CD4-positive, alpha-beta memory T cell (primary cell): Measurements from ENCODE around the gene ATG9B. TPM values are rescaled to one million over a fixed set of nuclear protein-coding genes. Genes with fewer than 3 reads are reported as not detected.
A peak's percentile ranks its signal among the peaks of the same experiment; 100 is the strongest.

Experiments used
- CTCF ChIA-PET: fragments of 350-600 bp; sonication (Branson Sonifier 250); formaldehyde crosslinking; loops from one replicate; lab custom pipeline; 2021; ENCODE audit warnings: inconsistent platforms; ENCODE audit not compliant: partially characterized antibody; lab: Charles Lee
- POLR2A ChIA-PET: fragments of 350-600 bp; sonication (Branson Sonifier 250); formaldehyde crosslinking; loops from one replicate; lab custom pipeline; 2021; ENCODE audit not compliant: partially characterized antibody; lab: Charles Lee
- DNase-seq, 5 donors: peaks; one replicate each; pipeline versions ENCODE4 v3.0.0 to v3.0.0-alpha.2; 2020 to 2022; ENCODE audit warnings: mixed read lengths in 1 of 5
- H3K27ac ChIP-seq: one replicate; pipeline ENCODE4 v1.7.0; 2013; ENCODE audit warnings: low read depth, low read length
- H3K27me3 ChIP-seq: 2 replicates; pipeline ENCODE4 v1.7.0; 2013; ENCODE audit warnings: mild to moderate bottlenecking, low read length, moderate library complexity; ENCODE audit not compliant: insufficient read depth
- H3K36me3 ChIP-seq: 2 replicates; pipeline ENCODE4 v1.7.0; 2013; ENCODE audit warnings: mild to moderate bottlenecking, low read length, moderate library complexity; ENCODE audit not compliant: insufficient read depth
- H3K4me1 ChIP-seq: 2 replicates; pipeline ENCODE4 v1.7.0; 2013; ENCODE audit warnings: mild to moderate bottlenecking, low read length, moderate library complexity; ENCODE audit not compliant: insufficient read depth
- H3K4me3 ChIP-seq, 2 donors: one replicate each; pipeline ENCODE4 v1.7.0; 2013; ENCODE audit warnings: low read length in 2 of 2, mild to moderate bottlenecking in 1 of 2
- H3K9me3 ChIP-seq, 2 donors: one replicate each; pipeline ENCODE4 v1.7.0; 2013; ENCODE audit warnings: low read length in 2 of 2, control low read depth in 1 of 2; ENCODE audit not compliant: control insufficient read depth in 1 of 2
- H3K27ac Mint-ChIP-seq, 7 donors: one replicate each; pipeline ENCODE4 v1.8.0; 2020 to 2021; ENCODE audit warnings: mixed read lengths in 7 of 7, mild to moderate bottlenecking in 6 of 7, inconsistent platforms in 3 of 7, moderate library complexity in 3 of 7
- H3K27me3 Mint-ChIP-seq, 2 donors: one replicate each; pipeline ENCODE4 v1.8.0; 2020 to 2021; ENCODE audit warnings: mixed read lengths in 2 of 2
- H3K36me3 Mint-ChIP-seq, 2 donors: one replicate each; pipeline ENCODE4 v1.8.0; 2020 to 2021; ENCODE audit warnings: mixed read lengths in 2 of 2, inconsistent platforms in 1 of 2, mild to moderate bottlenecking in 1 of 2
- H3K4me1 Mint-ChIP-seq, 4 donors: one replicate each; pipeline ENCODE4 v1.8.0; 2020 to 2021; ENCODE audit warnings: mixed read lengths in 4 of 4, mild to moderate bottlenecking in 1 of 4
- H3K4me3 Mint-ChIP-seq, 8 donors: one replicate each; pipeline ENCODE4 v1.8.0; 2020 to 2021; ENCODE audit warnings: mixed read lengths in 8 of 8, mild to moderate bottlenecking in 7 of 8, moderate library complexity in 6 of 8, inconsistent platforms in 3 of 8
- H3K9me3 Mint-ChIP-seq, 8 donors: one replicate each; pipeline ENCODE4 v1.8.0; 2020 to 2021; ENCODE audit warnings: mixed read lengths in 8 of 8, mild to moderate bottlenecking in 5 of 8, inconsistent platforms in 3 of 8, moderate library complexity in 1 of 8
- intact Hi-C: fragments of 100-400 bp; cut with micrococcal nuclease; formaldehyde crosslinking; loops from one replicate; pipeline ENCODE4 v1.15.1; 2023
- polyA plus RNA-seq, 2 donors: library from polyadenylated mRNA; unstranded; fragments of 300-500 nt; fragmentation: Illumina TruSeq; gene quantifications; one replicate each; pipeline ENCODE4 v1.2.3, GENCODE V29; 2021
- total RNA-seq, 2 experiments: library from RNA; stranded (reverse); gene quantifications; one replicate each; pipeline ENCODE4 v1.2.3, GENCODE V29; 2021

The ATG9B gene
- total and polyA plus RNA-seq, 4 experiments from 2014 or later, result 16.9 to 36.6 (median 29.6) TPM

GRCh38 chr7:151057989-151058780 lies 33.9 kb upstream of the ATG9B start:
- no peaks in the 10 kb centered on the region for H3K9me3 Mint-ChIP-seq
- Histone ChIP-seq H3K27ac (peak overlapping the region; percentile 85), H3K9me3 (no peaks in the 10 kb centered on the region), H3K27me3 (no peaks in the 10 kb centered on the region), H3K4me1 (peaks cover 45% of the 10 kb centered on the region), H3K36me3 (no peaks in the 10 kb centered on the region), H3K4me3 (peak overlapping the region; percentile 45 to 70)
- intact Hi-C loops, result loop anchor here (1.0 to 2.0 kb wide), 5 partner anchors 22 to 1344 kb away; partner anchors contain the start of genes ABCB8, ABCF2 and FASTK
- H3K36me3 Mint-ChIP-seq, result peaks cover 0 to 15% of the 10 kb centered on the region in 2 donors
- peak overlapping the region; percentile 86 to 97 (median 94) for H3K4me3 Mint-ChIP-seq
- H3K4me1 Mint-ChIP-seq, result peaks cover 18 to 54% (median 37%) of the 10 kb centered on the region in 4 donors
- ChIA-PET CTCF (interaction anchor here (1.0 to 1.3 kb wide), 3 partner anchors 27 to 182 kb away, joined by 3 to 4 read pairs (median 3); no protein-coding TSS in a partner anchor), POLR2A (interaction anchor here (0.6 to 5.0 kb wide), 17 partner anchors 19 to 575 kb away, joined by 3 to 68 read pairs (median 3); partner anchors contain the start of genes ABCB8, AGAP3, FASTK and TMUB1)
- peak overlapping the region; percentile 85 to 99 (median 96) for H3K27ac Mint-ChIP-seq
- DNase-seq, result peak; percentile 95 to 99 (median 98)
- peaks cover 0 to 2% of the 10 kb centered on the region in 2 donors for H3K27me3 Mint-ChIP-seq

- DNase-seq, result no peak
Observed at GRCh38 chr7:151057506-151057988, 33.3 kb upstream of the ATG9B start, which contains the start of gene CDK5. TSS of gene CDK5 (minus strand) at chr7:151057897. CDS start at chr7:151057848, 49 bp downstream.

GRCh38 chr7:151056666-151057505 lies 32.6 kb upstream of the ATG9B start:
- POLR2A ChIA-PET, result interaction anchor here (1.0 to 5.0 kb wide), 6 partner anchors 11 to 73 kb away, joined by 3 to 68 read pairs (median 8); partner anchors contain the start of genes ABCB8, AGAP3, FASTK and TMUB1
- H3K27me3 ChIP-seq, result no peaks in the 10 kb centered on the region
- H3K9me3 ChIP-seq, result no peaks in the 10 kb centered on the region
- peaks cover 0 to 13% of the 10 kb centered on the region in 2 donors for H3K36me3 Mint-ChIP-seq
- peak overlapping the region; percentile 86 to 97 (median 94) for H3K4me3 Mint-ChIP-seq
- H3K4me3 ChIP-seq, result peak overlapping the region; percentile 70 to 71
- intact Hi-C loops, result no loop called here
- peaks cover 0 to 4% of the 10 kb centered on the region in 2 donors for H3K27me3 Mint-ChIP-seq
- peak overlapping the region in 3 of 7 donors; percentile 80 to 90 (median 85) for H3K27ac Mint-ChIP-seq
- no peaks in the 10 kb centered on the region for H3K9me3 Mint-ChIP-seq
- DNase-seq, result no peak
- CTCF ChIA-PET, result no interaction called here
- H3K4me1 ChIP-seq, result peaks cover 46% of the 10 kb centered on the region
- H3K4me1 Mint-ChIP-seq, result peaks cover 24 to 62% (median 42%) of the 10 kb centered on the region in 4 donors
- no peaks in the 10 kb centered on the region for H3K36me3 ChIP-seq
- H3K27ac ChIP-seq, result peak overlapping the region; percentile 85

More at GRCh38 chr7:151057506-151057988, 33.3 kb upstream of the ATG9B start, which contains the start of gene CDK5:
- Mint-ChIP-seq H3K27ac (peak within 1 kb of the TSS; percentile 85 to 99 (median 96)), H3K9me3 (no peaks in the 10 kb centered on the region), H3K4me1 (peaks cover 23 to 59% (median 41%) of the 10 kb centered on the region in 4 donors), H3K36me3 (peaks cover 0 to 15% of the 10 kb centered on the region in 2 donors), H3K4me3 (peak within 1 kb of the TSS; percentile 86 to 97 (median 94)), H3K27me3 (peaks cover 0 to 3% of the 10 kb centered on the region in 2 donors)
- peaks cover 46% of the 10 kb centered on the region for H3K4me1 ChIP-seq
- H3K27me3 ChIP-seq, result no peaks in the 10 kb centered on the region
- no peaks in the 10 kb centered on the region for H3K36me3 ChIP-seq
- H3K27ac ChIP-seq, result peak within 1 kb of the TSS; percentile 85
- H3K4me3 ChIP-seq, result peak within 1 kb of the TSS; percentile 70 to 71
- intact Hi-C loops, result no loop called here
- ChIA-PET CTCF (interaction anchor here (1.3 kb wide), 1 partner anchor 26 kb away, joined by 4 read pairs; no protein-coding TSS in a partner anchor), POLR2A (interaction anchor here (1.0 to 5.0 kb wide), 7 partner anchors 11 to 73 kb away, joined by 3 to 68 read pairs (median 5); partner anchors contain the start of genes ABCB8, AGAP3, FASTK and TMUB1)
- no peaks in the 10 kb centered on the region for H3K9me3 ChIP-seq

DNA sequence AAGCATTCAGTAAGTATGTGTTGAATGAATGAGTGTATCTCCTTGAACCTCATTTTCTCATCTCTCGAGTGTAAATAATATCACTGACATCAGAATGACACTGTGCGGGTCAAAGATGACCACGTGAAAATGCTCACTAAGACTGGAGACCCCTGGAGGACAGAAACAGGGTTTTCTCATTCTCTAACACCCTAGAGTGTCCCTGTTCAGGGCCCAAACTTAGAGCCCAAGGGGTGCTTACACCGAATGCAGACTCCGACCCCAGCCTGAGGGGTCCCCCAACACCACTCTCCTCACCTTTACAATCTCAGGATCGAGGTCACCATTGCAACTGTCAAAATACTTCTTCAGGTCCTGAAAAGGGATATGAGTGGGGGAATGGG lies 32.0 kb upstream of the ATG9B start:
- no peak overlapping the region for H3K27ac Mint-ChIP-seq
- POLR2A ChIA-PET, result no interaction called here
- peak overlapping the region in 7 of 8 donors; percentile 10 to 97 (median 51) for H3K4me3 Mint-ChIP-seq
- no peaks in the 10 kb centered on the region for H3K9me3 ChIP-seq
- peaks cover 0 to 4% of the 10 kb centered on the region in 2 donors for H3K27me3 Mint-ChIP-seq
- H3K4me1 Mint-ChIP-seq, result peaks cover 21 to 56% (median 38%) of the 10 kb centered on the region in 4 donors
- no peaks in the 10 kb centered on the region for H3K27me3 ChIP-seq
- no peak overlapping the region for H3K27ac ChIP-seq
- H3K36me3 Mint-ChIP-seq, result peaks cover 0 to 13% of the 10 kb centered on the region in 2 donors
- no peak for DNase-seq
- H3K9me3 Mint-ChIP-seq, result no peaks in the 10 kb centered on the region
- no peaks in the 10 kb centered on the region for H3K36me3 ChIP-seq
- no peak overlapping the region for H3K4me3 ChIP-seq
- peaks cover 42% of the 10 kb centered on the region for H3K4me1 ChIP-seq
- CTCF ChIA-PET, result no interaction called here
- intact Hi-C loops, result no loop called here

DNA sequence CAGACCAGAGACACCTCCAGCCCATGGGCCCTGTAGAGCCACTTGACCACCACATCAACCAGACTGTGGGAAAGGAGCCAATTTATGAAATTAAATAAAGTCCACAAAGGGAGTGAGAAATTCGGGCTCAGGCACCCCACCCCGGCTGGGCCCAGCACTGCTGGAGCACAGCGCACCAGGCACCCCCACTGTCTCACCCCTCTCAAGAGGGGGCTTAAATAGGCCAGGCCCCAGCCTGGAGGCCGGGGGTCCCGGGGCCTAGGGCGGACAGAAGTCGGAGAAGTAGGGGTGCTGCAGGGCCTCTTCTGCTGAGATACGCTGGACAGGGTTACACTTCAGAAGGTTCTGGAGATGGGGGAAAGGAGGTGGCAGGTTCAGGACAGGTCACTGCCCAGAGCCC lies 29.5 kb upstream of the ATG9B start:
- ChIA-PET POLR2A (no interaction called here), CTCF (no interaction called here)
- Mint-ChIP-seq H3K9me3 (no peaks in the 10 kb centered on the region), H3K4me3 (no peak overlapping the region), H3K36me3 (peaks cover 0 to 8% of the 10 kb centered on the region in 2 donors), H3K27me3 (peaks cover 0 to 4% of the 10 kb centered on the region in 2 donors), H3K4me1 (peaks cover 13 to 38% (median 26%) of the 10 kb centered on the region in 4 donors), H3K27ac (no peak overlapping the region)
- Histone ChIP-seq H3K27ac (no peak overlapping the region), H3K36me3 (no peaks in the 10 kb centered on the region), H3K9me3 (no peaks in the 10 kb centered on the region), H3K27me3 (no peaks in the 10 kb centered on the region), H3K4me1 (peaks cover 29% of the 10 kb centered on the region), H3K4me3 (no peak overlapping the region)
- intact Hi-C loops, result no loop called here
- DNase-seq, result no peak

DNA sequence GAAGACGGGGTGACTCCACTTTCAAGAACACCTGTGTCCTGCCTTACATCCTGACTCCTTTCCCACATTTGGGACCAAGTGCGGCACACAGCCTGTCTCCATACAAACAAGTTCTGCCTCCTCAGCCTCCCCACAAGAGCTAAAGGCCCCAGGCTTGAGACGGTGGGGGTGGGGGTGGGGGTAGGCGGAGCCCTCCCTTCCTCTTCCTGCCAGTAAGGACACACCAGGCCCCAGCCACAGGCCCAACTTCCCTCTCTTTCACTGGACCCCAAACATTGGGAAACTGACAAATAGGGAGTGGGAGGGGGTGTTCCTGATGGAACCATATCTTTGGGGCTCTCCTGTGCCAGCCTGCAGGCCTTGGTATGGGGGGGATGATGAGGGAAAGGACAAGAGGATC lies 28.8 kb upstream of the ATG9B start:
- Histone ChIP-seq H3K36me3 (no peaks in the 10 kb centered on the region), H3K27ac (no peak overlapping the region), H3K4me3 (no peak overlapping the region), H3K9me3 (no peaks in the 10 kb centered on the region), H3K27me3 (no peaks in the 10 kb centered on the region), H3K4me1 (peaks cover 22% of the 10 kb centered on the region)
- H3K27me3 Mint-ChIP-seq, result peaks cover 0 to 4% of the 10 kb centered on the region in 2 donors
- CTCF ChIA-PET, result no interaction called here
- intact Hi-C loops, result no loop called here
- H3K27ac Mint-ChIP-seq, result no peak overlapping the region
- DNase-seq, result no peak
- peaks cover 0 to 4% of the 10 kb centered on the region in 2 donors for H3K36me3 Mint-ChIP-seq
- no peak overlapping the region for H3K4me3 Mint-ChIP-seq
- peaks cover 12 to 31% (median 22%) of the 10 kb centered on the region in 4 donors for H3K4me1 Mint-ChIP-seq
- H3K9me3 Mint-ChIP-seq, result no peaks in the 10 kb centered on the region
- POLR2A ChIA-PET, result no interaction called here
